Fibroblast of skin of abdomen (primary cell): ENCODE results near the gene CLSTN2.

Experiments used
- DNase-seq: peaks from one replicate; pipeline ENCODE4 v3.0.0-alpha.2; 2013

Gene CLSTN2

GRCh38 chr3:140429791-140430190, 494.8 kb downstream of the CLSTN2 start:
- DNase-seq, result no peak

DNA sequence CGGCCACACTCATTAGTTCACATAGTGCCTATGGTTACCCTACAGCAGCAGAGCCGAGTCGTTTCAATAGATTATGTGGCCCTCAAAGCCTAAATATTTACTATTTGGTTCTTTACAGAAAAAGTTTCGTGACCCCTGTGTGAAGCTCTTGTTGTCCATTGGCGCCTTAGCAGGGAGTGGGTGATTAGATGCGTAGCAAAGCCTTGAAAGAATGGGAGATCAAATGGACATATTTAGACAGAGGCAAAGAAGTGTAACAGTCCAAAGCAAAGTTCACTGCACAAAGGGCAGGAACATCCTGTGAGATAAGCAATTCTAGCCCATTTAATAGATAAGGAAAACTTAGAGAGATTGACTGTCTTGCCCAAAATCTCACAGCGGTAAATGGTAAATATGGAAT, 495.5 kb downstream of the CLSTN2 start:
- DNase-seq, result no peak

GRCh38 chr3:140432229-140432669, 497.3 kb downstream of the CLSTN2 start:
- DNase-seq, result no peak

GRCh38 chr3:140433431-140433830, 498.4 kb downstream of the CLSTN2 start:
- DNase-seq, result no peak

DNA sequence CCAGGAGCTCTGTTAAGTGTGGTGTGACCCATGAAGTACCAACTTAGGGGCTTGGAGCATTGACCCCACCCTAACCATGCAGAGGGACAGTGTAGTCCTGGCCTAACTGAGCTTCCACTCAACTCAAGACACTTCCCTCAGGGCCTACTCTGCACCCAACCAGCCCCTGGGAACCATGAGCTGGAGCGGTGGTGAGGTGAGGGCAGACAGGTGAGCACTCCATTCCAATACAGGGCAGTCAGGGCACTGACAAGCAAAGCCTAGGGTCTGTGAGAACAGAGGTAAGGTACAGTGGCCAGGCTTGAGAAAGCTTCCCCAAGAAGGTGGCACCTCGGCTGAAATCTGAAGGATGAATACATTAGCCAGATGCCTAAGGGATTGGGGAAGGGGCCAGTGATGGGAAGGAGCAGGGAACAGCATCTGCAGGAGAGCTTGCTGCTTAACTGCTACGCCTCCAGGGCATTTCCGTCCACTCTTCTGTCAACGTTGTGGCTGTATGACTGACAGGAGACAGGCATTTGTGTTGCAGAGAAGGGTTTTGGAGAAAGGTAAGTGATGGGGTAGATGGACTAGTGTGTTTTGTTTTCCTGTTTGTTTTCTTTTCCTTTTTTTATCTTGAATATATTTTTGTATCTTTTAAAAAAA, 499.4 kb downstream of the CLSTN2 start:
- DNase-seq, result no peak

- no peak for DNase-seq
Observed at GRCh38 chr3:140436421-140436820, 501.4 kb downstream of the CLSTN2 start.

DNA sequence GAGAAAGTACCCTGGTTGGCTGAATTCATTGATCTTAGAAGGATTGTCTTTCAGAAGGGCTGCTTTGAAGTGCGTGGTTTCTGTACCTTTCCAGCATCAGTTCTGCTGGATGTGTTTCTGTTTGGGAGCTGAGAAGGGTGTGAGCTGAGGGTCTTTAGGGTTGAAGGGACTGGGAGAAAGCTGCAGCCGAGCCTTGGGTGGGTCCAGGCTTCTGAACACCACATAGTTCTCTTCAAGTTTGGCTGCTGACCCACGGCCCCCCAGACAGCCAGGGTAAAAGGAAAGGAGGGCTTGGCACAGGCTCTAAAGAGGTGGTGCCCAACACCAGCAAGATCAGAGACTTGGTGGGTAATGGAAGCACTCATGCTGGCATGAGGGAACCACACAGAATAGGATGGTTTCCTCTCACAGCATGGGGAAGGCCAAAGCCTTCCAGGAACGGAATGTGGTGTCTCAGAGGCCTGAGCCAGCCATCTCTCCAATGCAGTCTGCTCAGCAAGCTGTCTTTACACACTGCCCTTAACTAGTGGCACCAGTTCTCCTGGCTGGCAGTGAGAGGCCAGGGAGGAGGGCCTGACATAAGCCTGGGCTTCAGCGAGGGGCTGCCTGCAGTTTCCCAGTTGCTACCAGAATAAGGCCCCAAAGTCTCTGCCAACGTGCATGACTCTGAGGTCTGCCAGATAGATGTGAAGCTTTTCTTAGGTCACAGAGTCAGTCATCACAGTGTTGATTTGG, 503.9 kb downstream of the CLSTN2 start:
- no peak for DNase-seq

DNA sequence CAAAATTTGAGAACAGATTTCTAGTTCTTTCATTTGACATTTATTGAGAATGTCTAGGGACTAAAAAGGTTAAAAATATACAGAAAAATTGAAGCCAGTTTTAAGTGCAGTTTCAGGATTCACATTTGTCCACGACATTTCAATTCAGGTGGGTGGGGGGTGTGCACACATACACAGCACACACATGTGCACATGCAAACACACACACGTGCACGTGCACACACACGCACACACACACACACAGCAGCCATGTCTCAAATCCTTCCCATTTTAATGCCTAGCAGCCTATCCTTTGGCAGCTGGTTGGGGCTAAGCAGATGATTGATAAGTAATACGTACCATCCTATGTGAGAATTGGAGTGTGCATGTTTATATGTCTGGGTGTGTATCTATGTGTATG, 504.5 kb downstream of the CLSTN2 start:
- DNase-seq, result no peak

DNA sequence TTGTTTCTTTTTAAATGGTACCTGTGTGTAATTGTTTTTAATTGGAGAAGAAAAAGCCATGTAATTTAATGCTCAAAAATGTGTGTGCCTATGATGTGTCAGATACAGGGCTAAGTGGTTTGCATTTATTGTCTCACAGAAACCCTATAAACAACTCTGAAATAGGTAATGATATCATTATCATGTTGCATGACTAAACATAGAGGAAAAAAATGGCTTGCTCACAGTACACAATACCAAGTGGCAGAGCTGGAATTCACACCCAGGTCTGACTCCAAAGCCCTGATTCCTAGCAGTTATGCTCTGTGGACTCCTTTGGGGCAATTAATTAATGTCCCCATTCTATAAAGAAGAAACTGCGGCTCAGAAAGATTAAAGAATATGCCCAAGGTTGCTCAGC, 505.5 kb downstream of the CLSTN2 start:
- DNase-seq, result no peak

DNA sequence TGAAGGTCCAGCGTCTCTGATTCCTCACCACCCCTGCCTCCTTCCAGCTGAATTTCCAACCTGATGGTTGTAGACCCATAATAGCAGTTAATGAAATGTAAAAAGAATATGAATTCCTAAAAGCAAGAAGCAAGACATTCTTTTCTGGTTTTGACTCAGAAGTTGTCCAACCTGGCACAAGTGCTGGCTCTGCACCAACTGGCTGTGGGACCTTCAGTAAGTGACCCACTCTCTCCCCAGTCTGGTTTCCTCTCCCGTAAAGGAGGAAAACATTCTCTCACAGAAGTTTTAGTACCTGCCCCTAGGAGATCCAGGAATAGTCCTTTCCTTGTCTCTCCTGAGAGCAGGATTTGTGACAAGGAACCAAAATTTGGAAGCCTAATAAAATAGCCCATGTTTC, 506.0 kb downstream of the CLSTN2 start:
- DNase-seq, result peak; percentile 63

- no peak for DNase-seq
Observed at GRCh38 chr3:140442621-140443020, 507.6 kb downstream of the CLSTN2 start.

DNA sequence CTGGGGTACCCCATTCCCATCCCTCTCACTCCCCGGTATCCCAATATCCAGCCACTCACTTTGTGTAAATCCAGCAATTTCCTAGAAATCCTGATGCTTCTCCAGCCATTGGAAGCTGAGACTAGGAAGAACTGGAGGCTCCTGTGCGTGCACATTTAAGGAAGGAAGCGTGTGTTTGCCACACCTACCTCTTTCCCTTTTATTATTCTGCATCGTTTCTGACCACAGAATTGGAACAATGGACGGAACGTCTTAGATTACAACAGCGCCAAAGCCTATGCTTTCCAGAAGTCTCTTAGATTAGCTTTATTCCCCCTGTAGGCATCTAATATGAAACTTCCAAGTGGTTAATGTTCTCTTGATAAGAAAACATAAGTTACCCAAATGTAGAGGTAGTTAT, 508.1 kb downstream of the CLSTN2 start:
- DNase-seq, result no peak

DNA sequence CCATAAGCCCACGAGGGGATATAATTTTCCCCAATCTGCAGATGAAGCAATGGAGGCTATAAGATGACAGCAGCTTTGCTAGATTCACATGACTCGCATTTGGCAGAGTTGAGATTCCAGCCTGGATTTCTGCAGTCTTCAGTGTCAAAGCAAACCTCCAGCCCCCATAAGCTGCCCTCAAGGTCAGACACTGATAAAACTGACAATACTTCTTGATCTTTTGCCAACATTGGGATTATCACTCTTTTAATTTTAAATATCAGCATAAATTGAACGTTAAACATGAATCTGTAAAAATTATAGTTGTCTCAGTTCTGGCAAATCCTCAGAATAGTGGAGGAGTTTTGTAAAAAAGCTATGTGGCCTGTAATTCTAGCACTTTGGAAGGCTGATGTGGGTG, 508.8 kb downstream of the CLSTN2 start:
- DNase-seq, result no peak

DNA sequence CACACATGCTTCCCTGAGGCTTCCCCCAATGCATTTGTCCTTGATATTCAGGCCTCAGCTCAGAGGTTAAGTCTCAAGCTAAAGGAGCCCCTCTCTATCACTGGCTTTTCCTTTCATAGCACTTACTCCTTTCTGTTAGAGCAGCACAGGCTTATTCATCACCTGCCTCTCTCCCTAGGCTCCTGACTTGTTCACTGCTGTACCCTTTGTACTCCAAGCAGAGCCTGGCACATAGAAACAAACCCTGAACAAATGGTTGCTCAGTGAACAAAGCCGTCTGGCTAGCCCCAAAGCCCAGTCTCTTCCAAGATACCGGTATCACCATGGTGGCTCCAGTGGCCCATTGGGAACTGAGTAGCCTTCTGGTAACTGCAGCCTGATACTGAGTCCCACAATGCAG, 511.7 kb downstream of the CLSTN2 start:
- DNase-seq, result no peak

DNA sequence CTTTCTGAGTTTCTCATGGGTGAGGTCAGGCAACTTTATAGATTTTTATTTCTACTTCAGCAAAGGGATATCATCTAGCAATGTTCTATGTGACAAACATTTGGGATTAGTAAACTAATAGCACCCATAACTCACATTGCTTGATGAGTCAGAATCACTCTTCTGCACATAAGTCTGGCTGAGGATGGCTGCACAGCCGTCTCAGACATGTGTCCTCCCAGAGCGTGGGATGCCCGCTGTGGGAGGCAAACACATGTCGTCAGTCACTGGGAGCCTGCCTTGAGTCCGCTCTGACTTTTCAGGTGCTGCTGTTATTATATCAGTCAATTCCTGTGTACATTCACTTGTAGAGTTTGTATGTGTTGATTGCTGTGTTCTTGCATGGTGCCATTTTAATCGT, 512.2 kb downstream of the CLSTN2 start:
- DNase-seq, result no peak

GRCh38 chr3:140448001-140448400, 513.0 kb downstream of the CLSTN2 start:
- no peak for DNase-seq

GRCh38 chr3:140449413-140450256, 514.6 kb downstream of the CLSTN2 start:
- no peak for DNase-seq

DNA sequence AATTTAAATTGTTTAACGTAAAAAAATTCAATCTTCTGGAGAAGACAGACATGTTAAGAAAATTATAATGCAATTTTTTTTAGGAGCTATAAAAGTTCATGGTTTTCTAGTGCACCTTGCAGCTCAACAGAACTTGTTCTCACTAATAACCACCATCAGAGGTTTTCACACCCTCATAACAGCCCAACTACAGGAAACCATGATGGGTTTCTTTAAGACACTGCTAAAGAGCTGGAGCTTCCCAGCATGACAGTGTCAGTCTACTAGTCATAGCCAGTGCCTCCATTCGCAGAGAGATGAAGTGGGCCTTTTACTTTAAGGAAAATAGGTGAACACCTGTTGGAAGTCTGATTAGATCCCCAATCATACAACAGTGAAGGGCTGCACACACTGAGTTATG, 518.8 kb downstream of the CLSTN2 start:
- DNase-seq, result no peak

DNA sequence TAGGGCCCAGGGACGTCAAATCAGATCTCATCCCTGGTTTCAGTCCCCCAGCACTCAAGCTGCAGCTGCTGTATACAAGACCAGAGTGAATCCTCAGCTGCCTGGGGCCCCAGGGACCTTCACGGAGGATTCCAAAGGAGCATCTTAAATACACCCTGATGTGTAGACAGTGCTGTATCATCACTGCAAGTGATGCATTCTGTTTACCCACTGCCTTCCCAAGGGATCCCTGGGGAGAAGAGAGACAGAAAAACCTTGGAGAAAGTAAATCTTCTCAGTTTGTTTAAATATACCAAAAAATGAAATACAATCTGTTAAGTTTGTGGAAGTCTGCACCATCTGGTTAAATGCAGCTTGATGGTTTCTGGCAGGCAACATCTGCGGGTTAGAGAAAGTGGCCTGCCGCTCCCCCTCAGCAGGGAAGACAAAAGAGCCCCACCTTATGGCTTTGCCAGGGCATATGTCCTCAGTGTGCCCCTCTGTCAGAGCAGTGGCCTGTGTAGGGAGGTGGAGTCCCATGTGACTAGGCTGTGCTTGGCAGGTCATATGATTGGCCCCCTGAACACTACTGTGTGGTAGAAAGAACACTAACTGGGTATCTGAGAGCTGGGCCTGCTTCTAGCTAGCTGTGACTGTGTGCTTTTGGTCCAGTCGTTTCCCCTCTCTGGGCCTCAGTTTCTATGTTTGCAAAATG, 520.7 kb downstream of the CLSTN2 start:
- DNase-seq, result no peak

- no peak for DNase-seq
Observed at GRCh38 chr3:140456974-140457373, 522.0 kb downstream of the CLSTN2 start.

- no peak for DNase-seq
Observed at GRCh38 chr3:140459462-140459861, 524.5 kb downstream of the CLSTN2 start.

DNA sequence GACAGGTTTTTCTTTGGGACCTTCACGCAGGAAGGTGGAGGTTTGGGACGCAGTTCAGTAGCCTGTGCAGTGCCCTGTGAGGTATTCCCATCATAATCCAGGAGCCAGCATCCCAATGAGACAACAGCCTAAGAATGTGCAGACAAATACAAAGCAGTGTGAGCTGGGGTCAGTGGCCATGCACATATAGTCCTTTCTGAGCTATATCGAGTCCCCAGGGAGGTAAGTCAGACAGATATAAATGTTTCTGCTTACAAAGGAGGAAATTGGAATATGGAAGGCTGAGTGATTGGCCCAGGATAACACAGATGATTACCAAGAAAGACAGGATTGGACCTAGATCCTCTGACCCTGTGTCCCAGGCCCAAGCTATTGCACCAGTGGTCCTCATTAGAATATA, 526.3 kb downstream of the CLSTN2 start:
- no peak for DNase-seq

DNA sequence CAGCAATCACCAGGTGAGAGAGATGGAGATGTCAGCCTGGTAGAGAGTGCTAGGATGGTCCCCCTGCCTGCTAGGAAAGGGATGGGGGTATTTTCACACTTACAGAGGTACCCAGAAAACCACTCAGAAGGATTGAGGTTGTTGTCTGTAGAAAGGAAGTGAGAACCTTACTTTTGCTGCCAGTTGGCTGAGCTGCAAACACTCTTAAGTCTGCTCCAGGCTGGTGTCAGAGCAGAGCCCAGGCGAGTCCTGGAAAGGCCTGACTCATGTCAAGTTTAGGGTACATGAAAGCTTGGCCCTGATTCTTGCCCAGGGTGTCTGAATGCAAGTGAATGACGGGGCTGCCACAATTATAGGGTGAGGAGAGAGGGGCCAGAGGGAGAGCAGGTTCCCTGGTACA, 528.4 kb downstream of the CLSTN2 start:
- DNase-seq, result no peak
